HepG2 (cell line): ENCODE results near the gene MID1. TPM values are rescaled to one million over a fixed set of nuclear protein-coding genes. Genes with fewer than 3 reads are reported as not detected.

Source experiments
- ATF7 ChIP-seq, 2 experiments: fragments of 450-650 bp in 1 of 2; sonication (generic) in 1 of 2; formaldehyde crosslinking in 1 of 2; IDR thresholded peaks; 2 replicates each; pipeline versions ENCODE4 v1.4.0 to v1.6.1; 2016 to 2020; ENCODE audit warnings: antibody characterized with exemption in 1 of 2, mild to moderate bottlenecking in 1 of 2, missing genetic modification reagents in 1 of 2
- CEBPB ChIP-seq: IDR thresholded peaks from 2 replicates; pipeline ENCODE4 v1.6.1; 2011; ENCODE audit warnings: low read depth, low read length, improper control_type of control experiment, borderline replicate concordance
- KDM6A ChIP-seq: IDR thresholded peaks from 2 replicates; pipeline ENCODE4 v1.6.1; 2016; ENCODE audit warnings: low read depth
- RERE ChIP-seq: IDR thresholded peaks from 2 replicates; pipeline ENCODE4 v1.6.1; 2016; ENCODE audit warnings: low read depth, missing genetic modification reagents, missing compliant biosample characterization
- ZC3H4 ChIP-seq: sonication (generic); formaldehyde crosslinking; IDR thresholded peaks from 2 replicates; pipeline ENCODE4 v1.4.0; 2020; ENCODE audit warnings: missing genetic modification reagents, borderline replicate concordance
- ZUFSP ChIP-seq: sonication (generic); formaldehyde crosslinking; IDR thresholded peaks from 2 replicates; pipeline ENCODE4 v1.9.0; 2021; ENCODE audit warnings: missing genetic modification reagents, mild to moderate bottlenecking, borderline replicate concordance
- polyA plus RNA-seq, 8 experiments: library from polyadenylated mRNA; depleted of rRNA in 3 of 8; stranded (reverse) in 7 of 8; unstranded in 1 of 8; fragments of >200 nt; fragmentation: Illumina TruSeq in 4 of 8; extraction: Trizol in 4 of 8; gene quantifications; 2 replicates each; pipeline versions ENCODE4 v1.2.1 to v1.2.3, GENCODE V29; 2011 to 2016; ENCODE audit warnings: low read depth in 4 of 8, missing spikeins in 1 of 8, mixed read lengths in 1 of 8; ENCODE audit not compliant: insufficient read depth in 1 of 8
- total RNA-seq, 5 experiments: library from RNA; depleted of rRNA; stranded (reverse); fragments of >200 nt; fragmentation: Illumina TruSeq; extraction: Trizol; gene quantifications; 2 replicates each; pipeline ENCODE4 v1.2.3, GENCODE V29; 2016; ENCODE audit warnings: low read depth in 1 of 5

The MID1 gene
- total and polyA plus RNA-seq, 2 of the 13 experiments (the other 11 are each of a cell fraction or from before 2014, with no cell fraction given) = 0.86 to 1.1 TPM

GRCh38 chrX:10603612-10604011, 16.8 kb downstream of the MID1 start (continued):
- TF ChIP-seq ATF7 (IDR thresholded peaks at IDR 0.05) = no peak
- TF ChIP-seq ATF7 (CRISPR knock-in tag; IDR thresholded peaks at IDR 0.05) = no peak
- TF ChIP-seq KDM6A (CRISPR knock-in tag) = no peak
- TF ChIP-seq ZUFSP (CRISPR knock-in tag) = no peak
- no peak for TF ChIP-seq ZC3H4 (CRISPR knock-in tag)
- TF ChIP-seq RERE (CRISPR knock-in tag) = no peak
- TF ChIP-seq CEBPB = no peak
